Measurements from ENCODE around the gene ANTXR1. TPM values are rescaled to one million over a fixed set of nuclear protein-coding genes. Genes with fewer than 3 reads are reported as not detected.

ANTXR1 gene
- total RNA-seq, 1 donor from 2014 or later = 144 TPM

DNA sequence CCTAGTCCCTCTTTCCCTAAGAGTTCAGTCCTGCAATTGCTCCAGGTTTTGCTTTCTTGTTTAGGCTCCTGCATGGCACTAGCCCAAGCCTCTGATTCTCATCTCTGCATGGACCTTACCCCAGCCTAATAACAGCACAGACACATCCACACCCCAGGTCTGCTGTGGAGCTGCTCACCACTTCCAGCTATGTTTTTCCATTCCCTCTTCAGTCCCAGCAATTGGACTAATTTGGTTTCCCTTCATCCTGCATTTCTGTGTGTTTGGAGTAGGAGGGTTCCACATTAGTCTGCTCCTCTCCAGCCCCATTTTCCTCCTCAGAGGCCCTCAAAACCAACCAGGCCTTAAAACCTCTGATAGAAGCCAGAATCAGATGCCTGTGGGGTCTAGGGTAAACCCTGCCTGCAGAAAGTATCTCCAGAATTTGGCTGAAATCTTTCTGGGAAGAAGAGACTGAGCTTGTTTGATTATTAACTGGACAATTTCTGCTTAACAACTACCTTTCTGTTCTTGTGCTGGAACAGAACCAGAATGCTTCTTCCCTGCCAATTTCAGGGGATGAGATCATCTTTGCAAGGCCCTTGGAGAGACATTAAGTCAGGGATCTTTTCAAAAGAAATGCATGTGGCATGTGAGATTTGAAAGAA lies 278.1 kb downstream of the ANTXR1 start:
- H3K9me3 Mint-ChIP-seq = no peaks in the 10 kb centered on the region
- no peak for DNase-seq (ENCODE audit: low spot score in 2 of 2, unreplicated experiment in 2 of 2)
- no peak overlapping the region for H3K4me3 Mint-ChIP-seq
- TF ChIP-seq, protein P1, sequence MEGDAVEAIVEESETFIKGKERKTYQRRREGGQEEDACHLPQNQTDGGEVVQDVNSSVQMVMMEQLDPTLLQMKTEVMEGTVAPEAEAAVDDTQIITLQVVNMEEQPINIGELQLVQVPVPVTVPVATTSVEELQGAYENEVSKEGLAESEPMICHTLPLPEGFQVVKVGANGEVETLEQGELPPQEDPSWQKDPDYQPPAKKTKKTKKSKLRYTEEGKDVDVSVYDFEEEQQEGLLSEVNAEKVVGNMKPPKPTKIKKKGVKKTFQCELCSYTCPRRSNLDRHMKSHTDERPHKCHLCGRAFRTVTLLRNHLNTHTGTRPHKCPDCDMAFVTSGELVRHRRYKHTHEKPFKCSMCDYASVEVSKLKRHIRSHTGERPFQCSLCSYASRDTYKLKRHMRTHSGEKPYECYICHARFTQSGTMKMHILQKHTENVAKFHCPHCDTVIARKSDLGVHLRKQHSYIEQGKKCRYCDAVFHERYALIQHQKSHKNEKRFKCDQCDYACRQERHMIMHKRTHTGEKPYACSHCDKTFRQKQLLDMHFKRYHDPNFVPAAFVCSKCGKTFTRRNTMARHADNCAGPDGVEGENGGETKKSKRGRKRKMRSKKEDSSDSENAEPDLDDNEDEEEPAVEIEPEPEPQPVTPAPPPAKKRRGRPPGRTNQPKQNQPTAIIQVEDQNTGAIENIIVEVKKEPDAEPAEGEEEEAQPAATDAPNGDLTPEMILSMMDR (IDR thresholded peaks at IDR 0.05; ENCODE audit: unreplicated experiment) = no peak
- H3K27ac Mint-ChIP-seq = no peak overlapping the region
- H3K4me1 Mint-ChIP-seq = peaks cover 4% of the 10 kb centered on the region
- no peaks in the 10 kb centered on the region for H3K27me3 Mint-ChIP-seq (ENCODE audit: low read depth)
- no peaks in the 10 kb centered on the region for H3K36me3 Mint-ChIP-seq

DNA sequence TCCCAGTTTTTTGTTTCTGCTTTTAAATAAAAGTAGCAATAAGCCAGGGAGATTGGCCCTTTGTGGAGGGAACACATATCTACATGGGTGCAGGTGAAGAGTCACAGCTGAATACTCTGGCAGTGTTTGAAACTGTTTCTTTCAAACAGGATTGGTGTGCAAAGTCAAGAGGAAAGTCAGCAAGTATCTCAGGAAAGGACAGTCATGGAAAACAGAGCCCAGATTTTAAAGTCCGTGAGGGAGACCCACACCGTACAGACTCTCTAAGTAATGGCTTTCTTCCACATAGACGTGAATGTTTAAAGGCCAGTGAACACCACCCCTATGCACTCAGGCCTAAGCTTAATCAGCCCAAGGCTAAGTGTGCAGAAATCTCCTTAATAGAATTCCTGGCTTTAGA lies 278.7 kb downstream of the ANTXR1 start:
- Mint-ChIP-seq H3K27me3 (ENCODE audit: low read depth) (no peaks in the 10 kb centered on the region), H3K36me3 (no peaks in the 10 kb centered on the region), H3K27ac (no peak overlapping the region), H3K4me3 (no peak overlapping the region), H3K9me3 (no peaks in the 10 kb centered on the region), H3K4me1 (peaks cover 4% of the 10 kb centered on the region)
- DNase-seq (ENCODE audit: low spot score in 2 of 2, unreplicated experiment in 2 of 2) = no peak
- TF ChIP-seq, protein P1 (IDR thresholded peaks at IDR 0.05; ENCODE audit: unreplicated experiment) = no peak

DNA sequence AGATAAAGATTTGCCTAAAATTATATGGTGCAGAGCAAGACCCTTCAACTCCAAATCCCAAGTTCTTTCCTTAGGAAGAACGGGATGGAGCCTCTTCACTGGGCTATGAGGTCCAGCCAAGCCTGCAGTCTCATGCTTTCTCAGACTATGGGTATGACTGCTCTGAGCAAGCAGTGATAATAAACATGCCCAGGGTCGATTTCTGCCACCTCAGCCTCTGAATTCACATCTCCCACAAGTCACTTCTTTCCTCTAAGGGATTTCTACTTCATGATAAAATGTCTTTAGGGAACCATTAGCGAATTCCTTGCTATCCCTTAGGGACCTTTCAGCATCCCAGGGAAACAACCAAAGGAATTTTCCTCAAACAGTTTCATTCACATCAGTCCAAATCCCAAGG lies 279.3 kb downstream of the ANTXR1 start:
- Mint-ChIP-seq H3K27ac (no peak overlapping the region), H3K27me3 (ENCODE audit: low read depth) (no peaks in the 10 kb centered on the region), H3K4me3 (no peak overlapping the region), H3K9me3 (no peaks in the 10 kb centered on the region), H3K36me3 (no peaks in the 10 kb centered on the region), H3K4me1 (peaks cover 4% of the 10 kb centered on the region)
- DNase-seq (ENCODE audit: low spot score in 2 of 2, unreplicated experiment in 2 of 2) = no peak
- TF ChIP-seq, protein P1 (IDR thresholded peaks at IDR 0.05; ENCODE audit: unreplicated experiment) = no peak

DNA sequence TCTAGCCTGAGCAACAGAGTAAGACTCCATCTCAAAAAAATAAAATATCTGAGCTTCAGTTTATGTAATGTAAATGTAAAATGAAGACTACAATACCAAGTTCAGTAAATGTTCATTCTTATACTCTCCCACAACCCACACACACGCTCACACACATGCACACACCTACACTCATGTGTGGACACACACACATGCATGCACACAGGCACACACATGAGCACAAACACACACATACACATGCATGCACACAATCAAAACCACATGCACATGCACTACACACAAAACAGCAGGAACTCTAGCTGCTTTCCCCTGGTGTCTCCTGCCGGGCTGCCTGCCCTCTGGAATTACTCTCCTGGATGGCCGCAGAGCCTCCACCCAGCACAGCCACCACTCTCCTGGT lies 283.4 kb downstream of the ANTXR1 start:
- H3K4me3 Mint-ChIP-seq = no peak overlapping the region
- no peak overlapping the region for H3K27ac Mint-ChIP-seq
- DNase-seq (ENCODE audit: low spot score in 2 of 2, unreplicated experiment in 2 of 2) = no peak
- H3K9me3 Mint-ChIP-seq = no peaks in the 10 kb centered on the region
- peaks cover 10% of the 10 kb centered on the region for H3K4me1 Mint-ChIP-seq
- H3K36me3 Mint-ChIP-seq = no peaks in the 10 kb centered on the region
- H3K27me3 Mint-ChIP-seq (ENCODE audit: low read depth) = peaks cover under 1% of the 10 kb centered on the region
- TF ChIP-seq, protein P1 (IDR thresholded peaks at IDR 0.05; ENCODE audit: unreplicated experiment) = no peak

DNA sequence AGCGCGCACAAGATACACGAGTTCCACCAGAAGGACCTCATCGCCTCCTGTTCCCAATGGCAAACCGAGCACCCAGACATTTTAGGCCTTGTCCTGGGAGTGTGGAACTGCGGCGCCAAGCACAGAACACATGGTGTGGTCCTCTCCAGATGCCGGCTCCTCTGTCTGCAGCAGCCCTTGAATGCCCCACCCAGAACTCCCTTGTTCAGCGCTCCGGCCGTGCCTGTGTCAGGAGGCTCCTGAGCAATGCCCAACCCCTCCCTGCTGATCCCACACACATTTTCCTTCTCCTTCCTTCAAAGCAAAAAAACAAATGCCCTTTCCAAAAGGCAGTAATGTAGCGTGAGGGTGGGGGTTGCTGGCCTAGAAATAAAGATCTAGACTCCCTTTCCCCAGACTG lies 284.2 kb downstream of the ANTXR1 start:
- DNase-seq (ENCODE audit: low spot score in 2 of 2, unreplicated experiment in 2 of 2) = no peak
- Mint-ChIP-seq H3K4me3 (no peak overlapping the region), H3K27me3 (ENCODE audit: low read depth) (peaks cover 5% of the 10 kb centered on the region), H3K36me3 (no peaks in the 10 kb centered on the region), H3K4me1 (peaks cover 10% of the 10 kb centered on the region), H3K9me3 (no peaks in the 10 kb centered on the region), H3K27ac (no peak overlapping the region)
- TF ChIP-seq, protein P1 (IDR thresholded peaks at IDR 0.05; ENCODE audit: unreplicated experiment) = no peak

DNA sequence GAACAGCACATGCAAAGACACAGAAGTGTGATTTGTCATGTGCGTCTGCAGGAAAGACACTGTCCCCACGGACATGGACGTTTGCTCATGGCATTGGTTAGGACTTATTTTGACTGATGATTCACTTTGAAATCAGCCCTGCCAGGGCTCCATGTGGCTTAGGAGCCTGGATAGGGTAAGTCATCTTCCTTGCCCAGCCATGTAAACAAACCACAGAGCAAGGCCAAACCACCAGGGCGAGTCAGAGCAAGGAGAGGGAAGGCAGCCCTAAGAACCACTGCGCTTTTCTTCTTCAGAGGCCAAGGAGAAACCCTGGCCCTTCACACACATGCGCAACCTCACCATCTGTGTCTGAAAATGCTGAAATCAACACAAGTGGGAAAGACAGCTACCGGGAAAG lies 285.3 kb downstream of the ANTXR1 start:
- Mint-ChIP-seq H3K27me3 (ENCODE audit: low read depth) (peaks cover 8% of the 10 kb centered on the region), H3K9me3 (no peaks in the 10 kb centered on the region), H3K27ac (no peak overlapping the region), H3K4me1 (peaks cover 10% of the 10 kb centered on the region), H3K36me3 (no peaks in the 10 kb centered on the region), H3K4me3 (no peak overlapping the region)
- DNase-seq (ENCODE audit: low spot score in 2 of 2, unreplicated experiment in 2 of 2) = no peak
- TF ChIP-seq, protein P1 (IDR thresholded peaks at IDR 0.05; ENCODE audit: unreplicated experiment) = no peak
